NCI-H82 treated with DMSO at 0.1 percent for 48 hours (cell line): Measurements from ENCODE around the gene ICA1.

ENCODE experiments used
- DNase-seq: peaks from one replicate; lab custom pipeline; 2025; ENCODE audit not compliant: unreplicated experiment; lab: John Stamatoyannopoulos, UW

ICA1 gene

DNA sequence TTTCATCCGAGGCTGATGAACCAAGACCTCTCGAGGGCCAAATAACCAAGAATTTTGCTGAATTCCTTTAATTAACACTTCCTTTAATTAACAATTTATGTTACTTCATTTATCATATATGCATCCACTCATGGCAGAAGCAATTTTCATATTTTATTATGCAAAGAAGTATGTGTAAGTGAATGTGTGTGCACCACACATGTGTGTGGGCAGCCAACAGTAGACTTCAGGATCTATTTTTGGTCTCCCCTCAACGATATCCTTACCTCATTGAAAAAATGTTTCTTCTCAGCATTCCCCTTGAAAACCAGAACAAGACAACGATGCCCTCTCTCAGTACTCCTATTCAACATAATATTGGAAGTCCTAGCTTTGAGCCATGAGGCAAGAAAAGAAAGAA is 96.8 kb downstream of the ICA1 start:
- no peak for DNase-seq

DNA sequence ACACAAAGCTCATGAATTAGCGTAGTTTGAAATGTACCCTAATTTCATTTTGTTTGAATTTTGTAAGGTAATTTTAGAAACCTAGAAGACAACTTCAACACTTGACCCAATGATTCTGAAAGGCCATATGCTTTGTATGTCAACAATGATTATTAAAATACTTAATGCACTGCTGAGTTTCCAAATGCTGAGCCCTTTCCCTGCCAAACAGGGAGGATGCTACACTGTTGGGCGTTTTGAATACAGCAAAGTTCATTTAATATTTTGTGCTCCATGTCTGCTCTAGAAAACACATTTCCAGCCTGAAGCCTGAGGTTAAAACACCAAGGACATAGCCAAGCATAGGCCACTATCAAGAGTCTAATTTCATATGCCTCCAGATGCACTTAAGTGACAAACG is 99.8 kb downstream of the ICA1 start:
- DNase-seq: no peak

DNA sequence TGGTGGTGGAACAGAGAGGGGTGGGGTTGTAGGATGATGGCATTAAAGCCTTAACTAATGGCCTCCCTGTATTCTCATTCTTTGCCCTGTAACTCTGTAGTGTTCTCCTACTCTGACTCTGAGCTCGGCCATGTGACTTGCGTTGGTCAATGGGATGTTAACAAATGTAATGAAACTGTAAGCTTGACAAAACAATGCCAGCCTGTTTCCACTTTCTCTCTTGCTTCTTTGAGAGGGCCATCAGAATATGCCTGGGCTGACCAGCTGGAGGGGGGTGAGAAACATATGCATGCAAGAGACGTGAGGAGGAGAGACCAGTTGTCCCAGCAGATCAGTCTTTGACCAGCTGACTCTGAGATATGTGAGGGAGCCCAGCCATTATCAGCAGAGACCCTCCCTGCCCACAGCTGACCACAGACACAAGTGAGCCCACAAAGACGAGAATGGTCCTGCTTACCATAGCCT is 100.6 kb downstream of the ICA1 start:
- DNase-seq: no peak

DNA sequence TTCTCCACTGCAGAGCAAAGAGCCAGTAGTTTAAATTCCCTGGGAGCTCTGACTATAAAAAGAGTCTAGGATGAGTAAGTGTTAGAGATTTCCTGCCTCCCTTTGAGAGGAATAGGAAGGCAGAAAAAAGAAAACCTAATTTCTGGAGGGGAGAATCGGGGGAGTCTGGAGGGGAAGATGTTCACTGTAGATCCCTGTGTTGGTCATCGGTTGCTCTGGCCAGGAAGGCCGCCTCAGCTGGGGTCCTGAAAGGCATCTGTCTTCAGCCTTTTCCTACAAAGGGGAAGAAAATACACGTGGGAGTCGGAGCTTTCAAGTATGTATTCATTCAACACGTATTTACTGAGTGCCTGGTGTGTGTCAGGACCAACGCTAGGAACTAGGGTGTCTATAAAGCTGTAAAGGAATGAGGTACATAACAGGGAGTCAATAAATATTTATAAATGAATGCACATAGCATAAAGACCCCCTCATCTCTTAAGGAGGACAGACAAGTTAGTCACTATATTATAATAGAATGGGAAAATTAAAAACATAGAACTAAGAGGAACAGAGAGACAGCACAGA is 101.1 kb downstream of the ICA1 start:
- no peak for DNase-seq

DNA sequence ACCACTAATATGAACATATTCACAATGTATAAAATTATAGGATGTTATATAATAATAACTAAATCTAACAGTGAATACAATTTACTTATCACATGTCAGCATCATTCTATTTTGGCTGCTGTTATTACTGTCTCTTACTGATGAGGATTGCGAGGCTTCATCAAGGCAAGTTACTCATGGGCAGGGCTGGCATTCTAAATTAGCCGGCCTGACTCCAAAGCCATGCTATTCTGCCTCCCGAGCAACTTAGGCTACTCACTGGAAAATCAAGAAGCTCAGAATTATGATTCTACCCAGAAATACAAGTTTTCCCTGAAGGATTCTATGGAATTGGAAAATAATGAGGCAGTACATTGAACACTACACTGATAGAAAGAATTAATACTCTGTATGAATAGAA is 101.7 kb downstream of the ICA1 start:
- DNase-seq: no peak

DNA sequence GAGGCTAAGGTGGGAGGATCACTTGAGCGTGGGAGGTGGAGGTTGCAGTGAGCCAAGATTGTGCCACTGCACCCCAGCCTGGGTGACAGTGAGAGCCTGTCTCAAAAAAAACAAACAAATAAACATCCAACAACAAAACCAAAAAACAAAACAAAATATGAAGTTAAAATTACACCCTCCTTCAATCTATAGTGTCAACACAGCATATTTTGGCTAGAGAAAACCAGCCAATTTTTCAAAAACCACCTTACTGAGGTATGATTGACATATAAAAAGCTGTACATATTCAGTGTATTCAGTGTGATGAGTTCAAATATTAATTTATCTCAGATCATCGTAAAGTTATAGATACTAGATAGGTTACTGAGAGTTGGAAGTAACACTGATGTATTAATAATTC is 102.4 kb downstream of the ICA1 start:
- no peak for DNase-seq

DNA sequence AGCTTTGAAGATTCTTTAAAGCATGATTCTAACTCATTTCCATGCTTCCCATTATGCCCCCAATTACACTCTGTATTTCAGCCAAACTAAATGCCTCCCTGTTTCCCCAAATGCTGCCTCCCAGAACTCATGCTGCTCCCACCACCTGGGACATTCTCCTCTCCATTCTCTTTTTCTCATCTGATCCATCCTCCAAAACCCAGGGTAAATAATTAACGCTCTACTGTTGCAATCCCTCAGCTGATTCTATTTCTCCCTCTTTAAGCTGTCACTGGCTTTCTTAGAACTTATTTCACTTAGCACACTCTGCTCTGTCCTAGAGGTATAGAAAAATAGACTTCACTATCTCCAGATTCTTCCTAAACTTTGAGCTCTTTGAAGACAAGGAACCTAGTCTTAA is 104.7 kb downstream of the ICA1 start:
- DNase-seq: no peak

DNA sequence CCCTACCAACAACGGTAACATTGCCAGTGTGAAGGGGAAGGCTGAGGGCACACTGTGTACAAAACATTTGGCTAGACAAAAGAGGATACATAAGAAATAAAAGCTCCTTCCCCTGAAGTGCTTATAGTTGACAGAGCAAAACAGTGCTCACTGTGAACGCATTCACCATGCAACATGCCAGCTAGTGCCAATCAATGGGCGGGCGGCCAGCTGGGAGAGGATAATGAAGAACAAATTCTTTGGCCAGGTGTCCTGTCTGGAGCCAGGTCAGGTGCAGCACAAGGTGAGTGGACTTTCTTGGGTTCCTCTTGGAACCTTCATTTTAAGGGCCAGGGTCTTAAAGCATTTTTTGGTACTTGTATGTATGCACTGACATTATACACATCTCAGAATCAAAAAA is 106.1 kb downstream of the ICA1 start:
- no peak for DNase-seq

DNA sequence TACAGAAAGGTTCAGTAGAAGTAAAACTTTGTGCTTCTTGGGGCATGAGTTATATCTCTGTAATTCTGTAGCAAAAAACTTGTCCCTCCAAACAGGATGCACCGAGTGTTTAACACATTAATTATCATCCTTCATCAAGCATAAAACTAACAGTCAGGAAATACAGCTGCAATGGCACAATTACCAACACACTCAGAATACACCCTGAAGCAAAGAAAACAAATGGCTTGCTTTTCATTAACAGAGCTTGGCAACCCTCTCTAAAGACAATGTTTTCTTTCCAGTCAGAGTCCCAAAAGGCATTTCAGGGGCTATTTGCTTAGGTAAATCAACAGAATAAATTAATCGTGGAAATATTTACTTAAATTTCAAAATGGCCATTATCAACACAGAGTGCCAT is 107.7 kb downstream of the ICA1 start:
- no peak for DNase-seq

DNA sequence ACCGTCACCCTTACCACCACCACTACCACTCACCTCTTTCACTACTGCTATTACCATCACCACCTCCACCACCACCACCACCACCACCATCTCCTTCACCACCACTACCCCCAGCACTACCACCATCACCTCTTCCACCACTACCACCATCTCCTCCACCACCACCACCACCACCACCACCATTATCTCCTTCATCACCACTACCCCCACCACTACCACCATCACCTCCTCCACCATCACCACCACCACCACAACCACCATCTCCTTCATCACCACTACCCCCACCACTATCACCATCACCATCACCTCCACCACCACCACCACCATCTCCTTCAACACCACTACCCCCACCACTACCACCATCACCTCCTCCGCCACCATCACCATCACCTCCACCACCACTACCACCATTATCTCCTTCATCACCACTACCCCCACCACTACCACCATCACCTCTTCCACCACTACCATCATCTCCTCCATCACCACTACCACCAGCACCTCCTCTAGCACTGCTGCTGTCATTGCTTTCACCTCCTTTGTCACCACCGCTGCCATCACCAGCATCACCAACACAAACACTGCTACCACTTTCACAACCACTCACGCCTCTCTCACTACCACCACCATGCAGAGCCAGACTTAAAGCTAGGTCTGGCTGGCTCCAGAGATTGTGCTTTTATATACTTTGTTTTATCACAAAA is 109.3 kb downstream of the ICA1 start:
- no peak for DNase-seq

DNA sequence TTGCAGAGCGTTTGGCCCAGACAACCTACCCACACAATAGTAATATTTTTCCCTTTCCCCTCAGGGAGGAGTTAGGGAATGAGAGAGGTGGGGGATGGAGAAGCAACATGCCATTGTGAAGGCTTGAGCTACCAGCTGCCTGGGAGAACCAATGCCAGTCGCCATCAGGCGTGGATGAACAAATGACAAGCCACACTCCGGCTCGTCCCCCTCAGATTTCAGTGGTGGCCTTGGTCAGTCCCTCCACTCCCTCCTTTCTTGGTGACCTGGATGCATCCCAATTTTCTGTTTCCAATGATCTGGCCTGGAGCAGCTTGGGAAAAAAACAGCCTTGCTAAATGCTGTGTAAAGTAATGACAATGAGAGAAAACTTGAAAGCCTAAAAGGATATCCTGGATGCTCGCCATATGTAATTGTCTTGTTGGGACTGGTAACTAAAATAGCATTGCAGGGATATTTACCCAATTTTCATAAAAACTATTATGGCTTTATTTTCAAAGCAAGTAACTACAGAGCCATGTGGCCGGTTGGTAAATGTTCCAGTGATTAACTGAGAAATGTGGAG is 110.7 kb downstream of the ICA1 start:
- no peak for DNase-seq

DNA sequence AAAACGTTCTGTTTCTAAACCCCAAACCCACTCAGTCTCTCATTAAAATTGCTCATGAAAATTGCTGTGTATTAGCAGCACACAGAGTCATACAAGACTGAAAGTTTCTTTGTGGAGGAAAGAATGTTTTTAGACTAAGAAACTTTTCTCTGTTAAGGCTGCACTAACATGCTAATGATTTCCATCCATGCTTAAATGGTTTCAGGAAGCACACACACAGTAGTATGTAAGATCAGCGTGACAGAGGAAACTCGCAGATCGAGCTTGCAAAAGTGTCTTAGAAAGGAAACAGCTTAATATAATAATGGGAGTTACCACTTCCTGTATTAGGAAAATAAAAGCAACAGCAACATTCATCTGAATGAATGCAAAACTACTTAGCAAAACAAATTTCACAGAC is 112.7 kb downstream of the ICA1 start:
- DNase-seq: no peak

DNA sequence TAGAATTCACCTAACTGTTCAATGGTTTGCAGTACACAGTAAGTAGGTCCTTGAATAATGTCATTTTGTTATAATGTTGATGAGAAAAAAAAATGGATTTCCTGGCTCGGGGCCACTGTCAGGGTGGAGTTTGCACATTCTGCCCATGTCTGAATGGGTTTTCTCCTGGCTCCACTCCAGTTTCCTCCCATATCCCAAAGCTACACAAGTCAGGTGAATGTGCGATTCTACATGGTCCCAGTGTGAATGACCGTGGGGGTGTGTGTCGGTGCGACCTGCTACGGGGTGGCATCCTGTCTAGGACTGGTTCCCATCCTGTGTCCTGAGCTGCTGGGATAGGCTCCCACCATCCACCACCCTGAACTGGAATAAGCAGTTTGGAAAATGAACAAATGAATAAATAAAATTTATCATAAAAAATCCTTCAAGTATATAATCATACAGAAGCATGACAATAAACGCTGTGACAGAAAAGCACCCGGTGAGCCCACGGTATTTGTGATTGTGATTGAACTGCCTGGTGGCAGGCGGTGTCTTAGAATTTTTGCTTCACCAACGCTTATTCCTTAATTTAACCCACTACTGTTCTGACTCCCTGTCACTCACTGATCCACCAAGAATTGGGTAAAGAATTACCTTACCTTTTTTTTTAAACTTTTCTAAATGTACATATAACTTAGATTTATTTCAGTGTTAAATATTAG is 114.1 kb downstream of the ICA1 start:
- no peak for DNase-seq

DNA sequence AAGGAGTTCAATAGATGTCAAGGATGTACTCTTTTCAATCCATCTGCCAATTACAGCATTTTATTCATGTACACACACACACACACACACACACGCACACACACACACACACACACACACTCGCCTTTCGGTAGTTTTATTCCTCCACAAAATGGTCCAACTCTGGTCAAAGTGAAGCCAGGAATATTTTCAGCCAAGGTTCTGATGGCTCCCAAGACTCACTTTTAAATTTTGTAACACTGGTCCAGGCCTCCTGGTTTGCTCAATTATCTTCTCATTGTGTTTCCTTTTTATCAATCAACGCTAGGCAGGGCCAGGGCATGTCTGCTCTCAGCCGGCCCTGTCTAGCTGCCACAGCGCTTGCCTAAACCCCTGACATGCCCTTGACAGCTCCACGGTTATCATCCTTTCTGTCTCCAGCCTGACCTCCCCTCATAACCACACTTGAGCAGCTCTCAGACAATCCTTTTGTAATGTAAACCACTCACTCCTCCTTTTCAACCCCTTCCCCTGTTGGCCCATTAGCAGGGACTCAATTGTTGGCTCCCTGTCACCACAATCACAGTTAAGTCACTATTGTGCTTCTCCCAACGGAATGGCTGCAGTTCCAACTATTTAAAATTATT is 115.1 kb downstream of the ICA1 start:
- DNase-seq: no peak

DNA sequence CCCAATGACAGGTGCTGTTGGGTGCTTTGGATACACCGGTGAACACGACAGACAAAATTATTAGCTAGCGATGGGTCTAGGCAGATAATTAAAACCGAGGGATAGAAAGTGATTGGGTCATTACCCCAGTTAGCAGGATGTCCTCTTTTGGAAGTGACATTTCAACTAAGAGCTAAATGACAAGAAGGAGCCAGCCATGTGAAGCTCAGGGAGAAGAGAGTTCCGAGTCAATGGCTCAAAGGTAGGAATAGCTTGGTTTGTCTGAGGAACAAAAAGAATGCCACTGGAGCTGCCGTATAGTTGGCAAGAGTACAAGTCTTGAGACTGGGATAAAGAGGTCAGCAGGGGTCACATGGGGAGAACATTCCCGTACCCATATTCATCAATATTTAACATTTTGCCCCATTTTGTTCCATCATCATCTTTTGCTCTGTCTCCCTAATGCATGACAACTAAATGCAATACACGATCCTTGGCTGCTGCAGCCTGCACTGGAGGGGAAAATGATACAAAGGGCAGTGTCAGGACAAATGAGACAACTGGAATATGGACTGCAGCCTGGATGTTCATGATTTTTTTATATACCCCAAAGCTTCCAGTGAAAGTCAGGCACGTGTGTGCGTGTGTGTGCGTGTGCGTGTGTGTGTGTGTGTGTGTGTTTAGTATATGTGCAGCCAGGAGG is 115.7 kb downstream of the ICA1 start:
- no peak for DNase-seq

DNA sequence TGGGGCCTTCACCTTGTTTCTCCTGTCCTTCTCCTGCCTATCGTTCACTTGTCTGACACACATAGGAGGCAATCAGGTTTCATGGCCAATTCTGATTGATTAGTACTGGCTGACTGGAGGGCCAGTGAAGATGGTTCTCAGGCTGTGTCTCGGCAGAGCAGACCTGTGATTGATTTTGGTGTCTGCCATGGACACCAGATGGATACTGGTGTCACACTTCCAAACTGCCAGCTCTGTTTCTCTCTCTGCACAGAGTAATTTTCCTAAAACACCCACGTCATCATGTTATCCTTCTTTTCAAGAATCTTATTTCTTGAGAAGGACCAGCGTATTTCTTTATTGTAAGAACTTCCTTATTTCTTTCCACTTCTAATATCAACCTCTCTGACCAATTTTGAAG is 117.1 kb downstream of the ICA1 start:
- DNase-seq: no peak

DNA sequence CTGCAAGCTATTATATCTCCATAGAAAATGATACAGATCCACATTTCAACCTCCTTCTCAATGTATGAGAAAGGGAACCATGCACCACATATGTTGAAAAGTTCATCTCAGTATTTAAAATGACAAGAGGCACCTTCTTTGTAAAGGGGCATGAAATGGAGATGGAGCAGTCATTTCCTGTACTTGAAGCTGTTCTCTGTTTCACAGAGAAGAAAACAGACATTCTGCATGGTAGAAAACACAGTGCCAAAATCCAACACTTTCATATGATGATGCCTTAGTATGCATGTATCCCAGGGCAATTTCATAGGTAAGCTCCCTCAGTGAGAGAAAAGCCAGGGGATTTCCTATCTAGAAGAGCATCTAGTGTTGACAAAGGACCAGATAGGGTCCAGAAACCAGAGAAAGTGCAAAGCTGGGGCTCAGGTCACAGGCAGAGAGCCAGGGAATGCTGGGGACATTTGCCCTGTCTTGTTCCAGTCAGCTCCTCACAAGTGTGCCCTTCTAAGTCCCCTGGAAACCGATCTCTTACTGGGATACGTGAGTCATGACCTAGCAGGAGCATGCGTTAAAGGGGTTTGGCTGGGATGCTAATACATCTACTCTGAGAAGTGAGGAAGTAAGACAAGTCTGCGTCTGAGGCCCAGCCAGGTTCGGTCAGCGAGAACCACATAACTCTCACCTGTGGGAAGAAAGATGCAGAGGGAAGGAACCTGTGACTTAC is 118.7 kb downstream of the ICA1 start:
- DNase-seq: no peak

DNA sequence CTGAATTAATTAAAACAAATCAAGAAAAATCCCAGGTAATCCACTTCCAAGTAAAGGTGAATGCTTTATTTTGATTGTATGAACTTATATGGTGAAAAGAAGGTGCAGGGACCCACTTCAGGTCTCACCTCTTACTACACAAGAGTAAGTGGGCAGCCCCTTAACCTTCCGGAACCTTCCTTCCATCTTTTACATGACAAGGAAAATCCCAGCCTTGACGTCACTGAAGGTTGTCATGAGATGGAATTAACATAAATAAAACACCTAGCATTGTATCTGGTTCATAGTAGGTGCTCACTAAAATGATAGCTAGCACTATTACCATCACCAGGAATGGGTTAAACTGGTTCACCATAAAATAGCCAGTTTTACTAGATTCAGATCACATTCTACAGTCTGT is 119.5 kb downstream of the ICA1 start:
- DNase-seq: no peak

DNA sequence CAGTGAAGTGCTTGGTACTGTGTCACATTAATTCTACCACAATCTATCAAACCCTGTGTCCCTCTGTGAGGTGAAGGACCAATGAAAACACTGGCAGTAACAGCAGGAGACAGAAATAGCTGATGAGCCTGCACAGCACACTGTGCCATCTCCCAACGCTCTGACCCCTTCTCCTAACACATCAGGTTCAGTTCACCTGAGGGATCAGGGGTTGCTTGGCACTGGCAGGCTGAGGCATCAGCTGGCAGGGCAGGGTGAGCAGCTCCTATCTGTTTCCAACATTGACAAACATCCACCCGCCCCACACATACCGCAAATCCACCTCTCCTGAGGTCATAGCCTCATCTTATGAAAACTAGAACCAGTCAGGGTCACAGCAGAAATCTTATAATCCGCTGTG is 120.9 kb downstream of the ICA1 start:
- DNase-seq: no peak

DNA sequence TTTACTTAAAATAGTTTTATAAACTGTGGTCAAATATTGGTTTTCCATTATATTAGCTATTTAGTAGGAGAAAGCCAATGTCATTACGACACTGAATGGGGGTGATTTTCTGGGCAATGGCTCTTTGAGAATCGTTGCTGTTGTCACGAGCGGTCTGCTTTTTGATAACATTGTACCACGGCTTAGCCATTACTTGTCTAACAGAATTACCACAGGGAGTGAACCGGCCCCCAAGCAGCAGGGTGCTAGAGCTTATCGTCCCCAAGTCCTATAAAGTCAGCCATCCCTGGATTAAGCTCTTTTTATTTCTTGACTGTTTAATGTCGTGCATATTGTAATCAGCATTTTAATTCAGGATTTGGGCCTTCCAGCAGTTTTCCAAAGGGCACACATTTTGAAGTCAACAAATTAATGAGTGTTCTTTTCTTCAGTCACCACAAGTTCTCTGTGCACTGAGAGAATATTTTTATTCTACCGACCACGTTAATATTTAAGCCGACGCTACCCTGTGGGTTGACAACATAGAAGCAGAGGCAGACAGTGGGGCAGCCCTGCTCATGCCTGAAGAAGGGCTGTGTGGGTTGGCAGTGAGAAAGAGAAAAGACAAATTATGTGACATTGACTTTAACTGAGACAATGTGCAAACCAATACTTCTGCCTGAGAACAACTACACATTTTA is 125.8 kb downstream of the ICA1 start:
- no peak for DNase-seq
